HFFc6 (cell line): ENCODE results near the gene CACNA1D. TPM values are rescaled to one million over a fixed set of nuclear protein-coding genes. Genes with fewer than 3 reads are reported as not detected.

ENCODE experiments used
- DNase-seq: peaks from one replicate; pipeline ENCODE4 v3.0.0-alpha.2; 2018
- H3K27ac Mint-ChIP-seq: 2 replicates; pipeline ENCODE4 v1.8.0; 2020; ENCODE audit warnings: mild to moderate bottlenecking, mixed read lengths
- H3K27me3 Mint-ChIP-seq: 2 replicates; pipeline ENCODE4 v1.8.0; 2021; ENCODE audit warnings: mild to moderate bottlenecking, moderate library complexity, mixed read lengths; ENCODE audit not compliant: insufficient read depth
- H3K36me3 Mint-ChIP-seq: 2 replicates; pipeline ENCODE4 v1.8.0; 2021; ENCODE audit warnings: low read depth, mixed read lengths
- H3K4me1 Mint-ChIP-seq: 2 replicates; pipeline ENCODE4 v1.8.0; 2020; ENCODE audit warnings: low read depth, mixed read lengths
- H3K4me3 Mint-ChIP-seq: 2 replicates; pipeline ENCODE4 v1.8.0; 2020; ENCODE audit warnings: mild to moderate bottlenecking, moderate library complexity, mixed read lengths
- H3K9me3 Mint-ChIP-seq: 2 replicates; pipeline ENCODE4 v1.8.0; 2020; ENCODE audit warnings: mild to moderate bottlenecking, mixed read lengths
- CTCF ChIP-seq: fragments of 200-600 bp; sonication (generic); IDR thresholded peaks from 2 replicates; pipeline ENCODE4 v1.5.0; 2021; ENCODE audit warnings: antibody characterized with exemption, mild to moderate bottlenecking
- total RNA-seq, 6 experiments: library from RNA; stranded (reverse); fragmentation: NEBNext Ultra II Directional; extraction: Animal tissue kit (Norgen Biotek cat#: 25700); gene quantifications; 2 replicates in 1 of 6; 3 replicates in 5 of 6; pipeline ENCODE4 v1.2.3, GENCODE V29; 2021

The CACNA1D gene
- total RNA-seq, 6 experiments from 2014 or later = 0.09 TPM; not detected in 5

GRCh38 chr3:53724566-53724965 lies 230.2 kb downstream of the CACNA1D start:
- peaks cover 18% of the 10 kb centered on the region for H3K4me1 Mint-ChIP-seq
- no peaks in the 10 kb centered on the region for H3K36me3 Mint-ChIP-seq
- no peak overlapping the region for H3K4me3 Mint-ChIP-seq
- no peaks in the 10 kb centered on the region for H3K9me3 Mint-ChIP-seq
- H3K27ac Mint-ChIP-seq = no peak overlapping the region
- peaks cover 22% of the 10 kb centered on the region for H3K27me3 Mint-ChIP-seq
- no peak for DNase-seq
- no peak for TF ChIP-seq CTCF

- Mint-ChIP-seq H3K27me3 (peaks cover 22% of the 10 kb centered on the region), H3K4me1 (peaks cover 12% of the 10 kb centered on the region), H3K36me3 (no peaks in the 10 kb centered on the region), H3K4me3 (no peak overlapping the region), H3K27ac (no peak overlapping the region), H3K9me3 (no peaks in the 10 kb centered on the region)
- no peak for TF ChIP-seq CTCF
- DNase-seq = no peak
These were observed 231.1 kb downstream of the CACNA1D start for GRCh38 chr3:53725387-53725995.

- H3K4me3 Mint-ChIP-seq = no peak overlapping the region
- H3K9me3 Mint-ChIP-seq = no peaks in the 10 kb centered on the region
- no peaks in the 10 kb centered on the region for H3K36me3 Mint-ChIP-seq
- no peak overlapping the region for H3K27ac Mint-ChIP-seq
- no peak for TF ChIP-seq CTCF
- peaks cover 3% of the 10 kb centered on the region for H3K4me1 Mint-ChIP-seq
- DNase-seq = no peak
- peaks cover 23% of the 10 kb centered on the region for H3K27me3 Mint-ChIP-seq
These were observed 232.2 kb downstream of the CACNA1D start for GRCh38 chr3:53726643-53727042.

GRCh38 chr3:53728606-53729005 lies 234.2 kb downstream of the CACNA1D start:
- H3K4me3 Mint-ChIP-seq = no peak overlapping the region
- DNase-seq = no peak
- no peak overlapping the region for H3K27ac Mint-ChIP-seq
- no peak for TF ChIP-seq CTCF
- H3K27me3 Mint-ChIP-seq = peaks cover 19% of the 10 kb centered on the region
- H3K9me3 Mint-ChIP-seq = no peaks in the 10 kb centered on the region
- no peaks in the 10 kb centered on the region; the same call in 1 of the 2 replicates for H3K4me1 Mint-ChIP-seq
- H3K36me3 Mint-ChIP-seq = no peaks in the 10 kb centered on the region

GRCh38 chr3:53729159-53729558 lies 234.7 kb downstream of the CACNA1D start:
- no peak for DNase-seq
- H3K4me3 Mint-ChIP-seq = no peak overlapping the region
- H3K27ac Mint-ChIP-seq = no peak overlapping the region
- H3K4me1 Mint-ChIP-seq = no peaks in the 10 kb centered on the region; the same call in 1 of the 2 replicates
- H3K9me3 Mint-ChIP-seq = no peaks in the 10 kb centered on the region
- no peak for TF ChIP-seq CTCF
- H3K36me3 Mint-ChIP-seq = no peaks in the 10 kb centered on the region
- peaks cover 16% of the 10 kb centered on the region for H3K27me3 Mint-ChIP-seq

GRCh38 chr3:53729618-53730017 lies 235.2 kb downstream of the CACNA1D start:
- Mint-ChIP-seq H3K27me3 (peaks cover 14% of the 10 kb centered on the region), H3K4me1 (no peaks in the 10 kb centered on the region; the same call in 1 of the 2 replicates), H3K36me3 (no peaks in the 10 kb centered on the region), H3K9me3 (no peaks in the 10 kb centered on the region), H3K4me3 (no peak overlapping the region), H3K27ac (no peak overlapping the region)
- TF ChIP-seq CTCF = peak; percentile 42; the same call in 1 of the 2 replicates
- DNase-seq = no peak
